Measurements from ENCODE around the gene RPH3AL. TPM values are rescaled to one million over a fixed set of nuclear protein-coding genes. Genes with fewer than 3 reads are reported as not detected.
"Not testable (repeated sequence)": the region's sequence is repeated elsewhere in the genome, so short reads cannot be mapped to it uniquely, and the experiment has no call there.

RPH3AL gene
- polyA plus RNA-seq, 1 donor, result 17.3 TPM

DNA sequence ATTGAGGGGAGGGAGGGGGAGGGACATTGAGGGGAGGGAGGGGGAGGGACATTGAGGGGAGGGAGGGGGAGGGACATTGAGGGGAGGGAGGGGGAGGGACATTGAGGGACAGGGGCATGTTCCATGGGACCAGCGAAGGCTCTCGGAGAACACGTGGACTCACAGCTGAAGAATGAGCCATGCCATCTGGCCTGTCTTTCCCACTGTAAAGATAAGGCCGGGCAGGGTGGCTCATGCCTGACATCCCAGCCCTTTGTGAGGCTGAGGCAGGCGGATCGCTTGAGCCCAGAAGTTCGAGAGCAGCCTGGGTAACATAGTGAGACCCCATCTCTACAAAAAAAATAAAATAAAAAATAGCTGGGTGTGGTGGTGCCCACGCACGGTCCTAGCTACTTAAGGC, 32.5 kb downstream of the RPH3AL start:
- DNase-seq, result no peak

DNA sequence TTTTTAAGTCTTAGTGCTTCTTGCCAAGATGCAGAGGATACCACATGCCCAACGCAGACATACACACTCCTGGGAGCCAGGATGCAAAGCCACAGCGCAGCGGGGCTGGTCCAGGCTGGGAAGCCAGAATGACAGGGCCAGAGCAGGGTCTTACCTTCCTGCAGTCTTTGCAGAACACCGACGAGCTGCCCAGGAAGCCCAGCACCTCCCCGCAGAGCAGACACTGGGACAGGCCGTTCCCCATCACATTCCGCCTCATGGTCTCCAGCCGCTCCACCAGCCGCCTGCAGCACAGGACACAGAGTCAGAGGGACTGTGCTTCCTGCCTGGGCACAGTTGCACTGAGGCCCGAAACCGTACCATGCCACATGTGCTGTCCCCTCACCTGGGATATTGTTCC, 33.3 kb downstream of the RPH3AL start:
- DNase-seq, result no peak

DNA sequence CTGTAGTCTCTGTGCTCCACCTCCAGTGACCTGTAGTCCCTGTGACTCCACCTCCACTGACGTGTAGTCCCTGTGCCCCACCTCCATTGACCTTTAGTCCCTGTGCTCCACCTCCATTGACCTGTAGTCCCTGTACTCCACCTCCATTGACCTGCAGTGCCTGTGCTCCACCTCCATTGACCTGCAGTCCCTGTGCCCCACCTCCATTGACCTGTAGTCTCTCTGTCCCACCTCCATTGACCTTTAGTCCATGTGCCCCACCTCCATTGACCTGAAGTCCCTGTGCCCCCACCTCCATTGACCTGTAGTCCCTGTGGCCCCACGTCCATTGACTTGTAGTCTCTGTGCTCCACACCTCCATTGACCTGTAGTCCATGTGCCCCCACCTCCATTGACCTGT, 35.5 kb downstream of the RPH3AL start:
- not testable (repeated sequence) for DNase-seq

DNA sequence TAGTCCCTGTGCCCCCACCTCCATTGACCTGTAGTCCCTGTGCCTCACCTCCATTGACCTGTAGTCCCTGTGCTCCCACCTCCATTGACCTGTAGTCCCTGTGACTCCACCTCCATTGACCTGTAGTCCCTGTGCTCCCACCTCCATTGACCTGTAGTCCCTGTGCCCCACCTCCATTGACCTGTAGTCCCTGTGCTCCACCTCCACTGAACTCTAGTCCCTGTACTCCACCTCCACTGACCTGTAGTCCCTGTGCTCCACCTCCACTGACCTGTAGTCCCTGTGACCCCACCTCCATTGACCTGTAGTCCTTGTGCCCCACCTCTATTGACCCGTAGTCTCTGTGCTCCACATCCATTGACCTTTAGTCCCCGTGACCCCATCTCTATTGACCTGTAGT, 37.2 kb downstream of the RPH3AL start:
- not testable (repeated sequence) for DNase-seq

DNA sequence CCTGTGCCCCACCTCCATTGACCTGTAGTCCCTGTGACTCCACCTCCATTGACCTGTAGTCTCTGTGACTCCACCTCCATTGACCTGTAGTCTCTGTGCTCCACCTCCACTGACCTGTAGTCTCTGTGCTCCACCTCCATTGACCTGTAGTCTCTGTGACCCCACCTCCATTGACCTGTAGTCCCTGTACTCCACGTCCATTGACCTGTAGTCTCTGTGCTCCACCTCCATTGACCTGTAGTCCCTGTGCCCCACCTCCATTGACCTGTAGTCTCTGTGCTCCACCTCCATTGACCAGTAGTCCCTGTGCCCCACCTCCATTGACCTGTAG, 38.0 kb downstream of the RPH3AL start:
- DNase-seq, result not testable (repeated sequence)

DNA sequence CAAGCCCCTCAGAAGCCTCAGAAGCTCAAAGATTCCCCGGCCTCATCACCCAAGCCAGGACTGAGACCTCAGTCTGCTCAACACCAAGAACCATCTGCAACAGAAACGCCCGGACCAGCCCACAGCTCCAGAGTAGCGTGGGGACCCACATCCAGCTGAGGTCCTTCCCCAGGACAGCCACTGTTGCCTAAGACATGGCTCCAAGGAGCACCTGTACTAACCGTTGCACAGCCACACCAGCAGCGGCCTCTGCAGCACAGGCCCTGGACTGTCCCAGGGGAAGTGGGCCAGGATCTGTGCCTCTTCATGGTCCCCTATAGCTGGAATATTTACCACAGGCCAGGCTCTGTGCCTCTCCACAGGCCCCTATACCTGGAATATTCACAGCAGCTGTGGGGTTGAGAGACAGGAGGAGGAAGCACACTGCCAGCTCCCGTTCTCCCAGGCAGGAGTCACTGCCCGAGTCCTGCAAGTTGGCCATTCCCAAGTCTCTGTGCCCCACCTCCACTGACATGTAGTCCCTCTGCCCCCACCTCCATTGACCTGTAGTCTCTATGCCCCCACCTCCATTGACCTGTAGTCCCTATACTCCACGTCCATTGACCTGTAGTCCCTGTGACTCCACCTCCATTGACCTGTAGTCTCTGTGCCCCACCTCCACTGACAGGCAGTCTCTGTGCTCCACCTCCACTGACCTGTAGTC, 38.5 kb downstream of the RPH3AL start:
- no peak for DNase-seq

DNA sequence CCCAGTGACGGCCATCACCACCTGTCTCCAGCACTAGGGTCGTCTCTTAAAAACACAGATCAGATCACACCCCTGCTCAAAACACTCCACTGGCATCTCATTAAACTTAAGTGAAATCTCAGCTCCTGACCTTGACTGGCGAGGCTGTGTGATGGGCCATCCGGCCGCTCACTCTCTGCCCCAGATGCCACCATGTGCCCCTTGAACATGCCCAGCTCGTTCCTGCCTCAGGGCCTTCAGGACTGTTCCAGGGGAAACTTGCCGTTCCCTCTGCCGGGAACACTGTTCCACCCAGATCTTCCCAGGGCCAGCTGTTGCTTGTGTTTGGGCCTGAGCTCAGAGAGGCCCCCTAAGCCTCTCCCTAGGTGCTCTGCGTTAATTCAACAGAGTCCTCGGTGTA, 39.4 kb downstream of the RPH3AL start:
- no peak for DNase-seq

DNA sequence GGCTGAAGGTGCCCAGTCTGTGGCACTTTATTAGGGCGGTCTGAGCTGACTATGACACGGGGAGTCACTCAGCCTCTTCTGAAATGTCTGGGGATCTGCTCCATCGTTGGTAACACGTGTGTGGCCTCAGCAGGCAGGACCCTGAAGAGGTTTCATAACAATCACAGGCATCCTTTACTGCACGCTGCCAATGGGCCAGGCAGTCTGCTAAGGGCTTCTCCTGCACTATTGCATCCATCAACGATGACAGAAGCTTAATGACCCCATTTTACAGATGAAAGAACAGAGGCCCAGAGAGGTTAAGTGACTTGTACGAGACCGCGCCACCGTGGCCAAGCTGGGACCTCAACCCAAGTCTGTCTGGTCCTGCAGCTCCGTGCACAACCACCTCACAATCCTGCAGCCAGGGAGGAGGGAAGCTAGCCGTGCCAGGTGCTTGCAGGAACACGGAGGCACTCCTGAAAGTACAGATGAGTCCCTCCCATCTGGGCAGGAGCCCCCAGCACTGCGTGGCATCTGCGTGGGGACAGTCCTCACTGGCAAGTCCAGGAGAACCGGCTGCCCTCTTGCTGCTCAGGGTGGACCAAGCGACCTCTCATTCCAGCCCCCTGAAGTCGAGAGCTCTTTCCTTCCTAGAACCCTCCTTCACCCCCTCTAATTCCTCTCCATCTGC, 40.0 kb downstream of the RPH3AL start:
- DNase-seq, result no peak

DNA sequence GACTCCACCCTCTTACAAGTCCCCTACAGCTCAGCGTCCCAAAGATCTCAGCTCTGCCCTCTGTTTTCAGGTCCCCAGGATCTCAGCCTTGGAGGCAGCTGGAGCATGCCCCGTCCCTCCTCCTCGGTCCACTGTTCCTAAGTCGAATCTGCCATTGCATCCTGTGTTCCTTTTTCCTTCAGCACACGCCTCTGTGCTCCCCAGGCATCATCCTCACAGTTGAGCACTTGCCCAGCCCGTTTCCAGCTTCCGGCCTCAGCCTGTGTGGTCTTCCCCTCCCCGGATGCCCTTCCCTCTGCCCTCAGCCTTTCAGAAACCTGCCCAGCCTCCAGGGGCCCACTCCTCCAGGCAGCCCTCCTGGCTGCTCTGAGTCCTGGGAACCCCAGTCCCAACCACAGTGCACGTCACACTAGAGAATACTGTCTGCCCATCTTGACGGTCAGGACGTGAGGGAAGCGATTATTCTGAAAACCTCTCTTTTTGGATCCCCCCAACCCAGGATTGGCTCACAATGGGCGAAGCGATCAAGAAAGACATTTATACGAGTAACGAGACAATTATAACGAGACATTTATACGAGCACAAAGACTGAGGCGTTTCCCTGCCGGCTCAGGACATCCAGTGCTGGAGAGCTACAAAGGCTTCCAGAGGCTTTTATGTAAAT, 41.4 kb downstream of the RPH3AL start:
- DNase-seq, result no peak

DNA sequence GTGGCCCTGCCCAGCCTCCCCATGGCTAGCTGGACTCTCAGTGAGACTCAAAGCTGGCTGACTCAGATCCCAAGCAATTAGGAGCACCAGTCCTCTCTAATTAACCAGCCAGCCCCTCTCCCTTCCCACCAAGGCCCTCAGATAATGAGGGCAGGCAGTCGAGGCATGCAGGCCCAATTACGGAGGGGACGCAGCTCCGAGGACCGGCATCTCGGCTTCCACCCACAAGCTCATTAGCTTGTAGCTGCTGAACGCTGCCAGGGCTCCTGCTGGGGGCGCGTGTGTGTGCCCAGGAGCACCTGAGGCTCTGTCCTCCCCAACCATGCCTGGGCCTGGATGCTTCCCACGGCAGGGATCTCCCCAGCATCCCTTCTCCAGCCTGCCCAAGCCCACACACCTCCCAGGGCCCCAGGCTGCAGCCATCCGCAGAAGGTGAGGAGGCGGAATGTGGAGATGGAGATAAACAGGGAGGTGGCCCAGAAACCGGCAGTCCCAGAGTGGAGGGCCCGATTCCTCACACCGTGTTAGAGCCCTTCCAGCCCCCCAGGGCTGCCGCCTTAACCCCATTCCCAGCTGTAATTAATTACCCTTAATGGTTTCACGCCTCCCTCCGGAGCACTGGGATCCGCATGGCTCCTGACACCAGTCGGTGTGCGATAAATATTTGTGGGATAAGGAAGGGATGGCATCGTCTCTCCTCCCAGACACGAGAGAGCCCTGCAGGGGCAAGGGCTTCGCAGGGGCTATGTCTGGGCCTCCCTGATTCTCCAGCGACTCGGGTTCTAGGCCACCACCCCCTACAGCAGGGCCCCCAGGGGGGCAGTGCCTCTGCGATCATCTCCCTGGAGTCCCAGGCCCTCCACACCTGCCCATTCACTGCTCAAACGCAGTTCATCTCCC, 42.2 kb downstream of the RPH3AL start:
- DNase-seq, result no peak

DNA sequence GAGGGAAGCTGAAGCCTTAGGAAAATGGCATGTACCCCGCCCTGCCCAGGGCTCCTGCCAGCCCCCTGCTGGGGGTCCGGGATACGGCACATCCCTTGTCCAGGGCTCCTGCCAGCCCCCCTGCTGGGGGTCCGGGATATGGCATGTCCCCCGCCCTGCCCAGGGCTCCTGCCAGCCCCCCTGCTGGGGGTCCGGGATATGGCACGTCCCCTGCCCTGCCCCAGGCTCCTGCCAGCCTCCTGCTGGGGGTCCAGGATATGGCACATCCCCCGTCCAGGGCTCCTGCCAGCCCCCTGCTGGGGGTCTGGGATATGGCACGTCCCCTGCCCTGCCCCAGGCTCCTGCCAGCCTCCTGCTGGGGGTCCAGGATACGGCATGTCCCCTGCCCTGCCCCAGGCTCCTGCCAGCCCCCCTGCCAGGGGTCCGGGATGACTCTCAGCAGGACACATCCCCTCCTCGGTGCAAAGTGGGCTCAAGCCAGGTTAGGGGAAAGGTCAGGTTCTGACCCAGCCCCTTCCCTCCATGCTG, 43.2 kb downstream of the RPH3AL start:
- DNase-seq, result no peak

DNA sequence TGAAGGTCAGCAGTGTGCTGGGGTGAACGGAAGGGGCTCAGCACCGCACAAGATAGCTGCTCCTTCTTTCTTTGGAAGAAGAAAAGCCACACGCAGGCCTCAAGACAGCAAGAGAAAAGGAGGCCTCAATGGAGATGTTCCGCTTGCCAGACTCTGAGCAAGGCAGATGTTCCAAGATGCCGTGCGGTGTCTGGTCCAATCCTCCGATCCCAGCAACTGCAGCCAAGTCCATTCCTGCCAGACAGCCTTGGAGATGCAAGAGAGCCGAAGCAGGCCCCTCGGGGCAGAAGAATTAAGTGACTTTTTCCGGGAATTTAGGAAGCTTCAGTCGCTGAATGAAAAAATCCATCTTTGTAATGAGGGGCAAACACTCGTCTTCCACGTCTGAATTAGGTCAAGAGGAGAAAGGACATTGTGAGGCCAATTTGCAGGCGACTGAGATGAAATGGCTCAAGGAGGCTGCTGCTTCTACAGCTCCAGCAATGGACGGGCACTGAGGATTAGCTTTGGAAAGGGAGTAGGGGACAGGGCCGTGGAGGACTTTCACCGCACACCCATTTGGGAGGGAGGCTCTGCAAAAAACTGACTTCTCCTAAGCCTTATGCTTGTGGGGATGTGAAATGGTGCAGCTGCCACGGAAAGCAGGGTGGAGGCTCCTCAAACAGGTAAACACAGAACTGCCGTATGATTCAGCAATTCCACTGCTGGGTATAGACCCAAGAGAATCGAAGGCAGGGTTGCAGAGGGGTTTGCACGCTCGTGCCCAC, 44.7 kb downstream of the RPH3AL start:
- no peak for DNase-seq

DNA sequence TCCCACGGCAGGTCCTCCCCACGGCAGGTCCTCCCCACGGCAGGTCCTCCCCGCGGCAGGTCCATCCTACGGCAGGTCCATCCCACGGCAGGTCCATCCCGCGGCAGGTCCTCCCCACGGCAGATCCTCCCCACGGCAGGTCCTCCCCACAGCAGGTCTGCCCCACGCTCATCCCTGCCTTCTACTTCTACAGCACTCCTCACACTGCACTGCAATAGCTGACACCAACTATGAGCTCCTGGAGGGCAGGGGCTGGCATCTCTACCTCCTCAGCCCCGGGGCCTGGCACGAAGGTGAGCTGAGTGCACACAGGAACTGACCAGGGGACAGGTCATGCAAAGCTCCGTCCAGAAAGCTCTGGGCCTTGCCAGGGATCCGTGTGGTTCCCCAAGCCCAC, 45.3 kb downstream of the RPH3AL start:
- DNase-seq, result no peak

DNA sequence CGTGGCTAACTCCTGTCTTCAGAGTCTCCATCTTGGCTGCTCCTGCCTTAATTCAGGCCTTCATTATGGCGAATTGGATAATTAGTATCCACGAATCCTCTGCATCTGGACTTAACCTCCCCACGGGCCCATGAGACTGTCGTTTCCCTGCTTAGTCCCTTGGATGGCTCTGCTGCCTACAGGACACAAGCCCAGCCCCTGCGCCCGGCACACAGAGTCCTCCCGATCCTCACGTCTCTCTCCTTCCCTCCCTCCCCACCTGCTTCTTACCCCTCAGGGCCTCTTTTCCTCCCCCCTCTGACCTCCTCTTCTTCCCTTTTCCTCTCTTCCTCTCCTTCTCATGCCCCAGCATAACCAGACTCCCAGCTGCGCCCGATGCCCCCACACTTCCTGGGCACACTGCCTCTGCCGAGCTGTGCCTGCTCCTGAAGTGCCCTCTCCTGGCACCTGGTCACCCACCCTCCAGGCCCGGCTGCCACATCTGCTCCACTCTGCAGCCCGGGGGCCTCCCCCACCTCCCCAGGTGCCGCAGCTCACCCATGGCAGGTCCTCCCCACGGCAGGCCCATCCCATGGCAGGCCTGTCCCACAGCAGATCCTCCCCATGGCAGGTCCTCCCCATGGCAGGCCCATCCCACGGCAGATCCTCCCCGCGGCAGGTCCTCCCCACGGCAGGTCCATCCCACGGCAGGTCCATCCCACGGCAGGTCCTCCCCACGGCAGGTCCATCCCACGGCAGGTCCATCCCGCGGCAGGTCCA, 45.9 kb downstream of the RPH3AL start:
- DNase-seq, result no peak

DNA sequence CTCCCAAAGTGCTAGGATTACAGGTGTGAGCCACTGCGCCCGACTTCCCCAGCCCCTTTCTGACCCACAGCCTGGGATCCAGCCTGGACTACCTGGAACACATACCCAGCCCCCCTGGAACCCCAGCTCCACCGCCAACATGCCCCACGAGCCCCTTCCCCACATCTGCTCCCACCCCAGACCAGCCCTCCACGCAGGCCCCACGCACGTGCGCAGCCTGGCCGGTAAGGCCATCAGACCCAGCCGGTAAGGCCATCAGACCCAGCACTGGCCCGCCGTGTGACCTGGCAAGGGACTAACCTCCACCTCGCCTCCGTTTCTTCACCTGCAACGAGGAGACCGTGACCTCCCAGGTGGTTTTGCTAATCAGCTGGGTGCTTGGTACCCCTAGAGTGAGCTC, 46.5 kb downstream of the RPH3AL start:
- no peak for DNase-seq

DNA sequence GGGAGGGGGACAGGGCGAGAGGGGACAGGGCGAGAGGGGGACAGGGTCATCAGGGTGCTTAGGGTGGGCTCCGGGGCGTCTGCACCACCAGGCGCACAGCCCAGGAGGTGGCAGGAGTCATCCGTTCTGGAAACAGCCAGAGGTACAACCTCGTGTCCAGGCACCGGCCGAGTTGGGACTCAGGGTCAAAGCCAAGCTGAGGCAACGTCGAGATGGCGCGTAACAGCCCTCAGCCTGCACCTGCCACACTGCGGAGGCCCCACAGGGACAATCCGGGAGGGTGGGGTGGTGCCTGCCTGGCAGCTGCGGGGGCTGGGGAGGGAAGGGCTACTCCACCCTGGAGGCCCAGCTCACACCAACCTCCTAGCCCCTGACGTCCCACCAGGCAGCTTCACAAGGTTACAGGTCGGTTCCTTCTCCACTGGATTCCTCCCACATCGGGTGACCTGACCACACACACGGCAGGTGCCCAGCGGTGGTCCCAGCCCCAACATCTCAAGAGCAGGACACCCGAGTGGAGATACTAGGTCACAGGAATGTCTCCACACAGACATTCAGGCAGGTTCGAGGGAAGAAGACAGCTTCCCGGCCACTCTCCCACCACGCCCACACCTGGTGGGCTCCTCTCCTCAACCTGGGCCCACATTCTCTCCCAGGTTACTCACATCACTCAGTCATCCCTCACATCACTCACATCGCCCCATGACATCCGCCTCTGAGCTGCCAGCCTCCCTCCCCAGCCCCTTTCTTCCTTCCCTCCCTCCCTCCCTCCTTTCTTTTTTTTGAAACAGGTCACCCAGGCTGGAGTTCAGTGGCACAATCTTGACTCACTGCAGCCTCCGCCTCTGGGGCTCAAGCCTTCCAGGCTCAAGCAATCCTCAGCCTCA, 47.3 kb downstream of the RPH3AL start:
- DNase-seq, result no peak

DNA sequence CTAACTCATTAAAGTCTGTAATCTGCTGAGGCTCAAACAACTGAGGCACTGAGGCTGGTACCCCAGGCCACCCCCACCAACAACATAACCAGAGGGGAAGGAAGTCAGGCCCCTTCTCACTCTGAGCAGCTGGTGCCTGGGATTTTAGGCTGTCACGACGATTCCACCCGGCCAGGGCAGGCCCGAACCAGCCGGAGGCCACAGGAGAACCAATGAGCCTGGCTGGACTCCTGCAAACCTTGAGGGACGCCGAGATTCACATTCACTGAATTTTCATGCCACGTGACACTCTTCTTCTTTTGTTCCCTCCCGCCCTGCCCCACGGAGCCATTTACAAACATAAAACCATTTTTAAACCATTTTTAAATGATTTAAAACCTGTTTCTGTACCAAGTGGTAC, 48.1 kb downstream of the RPH3AL start:
- no peak for DNase-seq

DNA sequence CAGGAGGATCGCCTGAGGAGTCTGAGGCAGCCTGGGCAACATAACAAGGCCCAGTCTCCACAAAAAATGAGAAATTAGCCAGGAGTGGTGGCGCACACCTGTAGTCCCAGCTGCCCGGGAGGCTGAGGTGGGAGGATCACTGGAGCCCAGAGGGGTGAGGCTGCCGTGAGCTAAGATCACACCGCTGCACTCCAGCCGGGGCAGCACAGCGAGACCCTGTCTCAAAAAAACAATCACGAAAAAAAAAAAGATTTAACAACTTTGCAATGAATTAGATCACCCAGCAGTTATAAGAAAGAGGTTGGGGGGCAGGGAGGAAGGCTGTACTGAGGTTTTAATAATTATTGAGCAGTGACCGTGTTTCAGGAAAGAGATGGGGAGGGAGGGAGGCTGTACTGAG, 49.4 kb downstream of the RPH3AL start:
- no peak for DNase-seq

DNA sequence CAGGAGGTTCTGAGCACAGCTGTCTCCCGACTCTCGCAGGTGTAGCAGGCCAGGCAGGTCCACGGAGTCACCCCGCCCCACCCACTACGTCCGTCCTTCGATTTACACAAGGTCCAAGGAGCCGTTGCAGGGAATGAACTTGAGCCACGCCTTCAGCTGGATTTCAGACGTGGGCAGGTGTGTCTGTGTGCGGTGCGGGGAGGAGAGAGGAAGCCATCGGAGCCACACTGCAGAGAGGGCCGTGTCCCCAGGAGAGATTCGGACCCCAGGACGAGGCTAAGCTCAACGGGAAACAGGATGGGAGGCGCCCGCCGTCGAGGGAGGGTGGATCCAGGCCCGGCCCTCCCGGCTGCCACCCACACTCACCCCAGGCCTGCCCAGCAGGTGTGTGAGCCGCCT, 50.3 kb downstream of the RPH3AL start:
- no peak for DNase-seq

Measured in left kidney (tissue), 2 donors.